WTC11 (cell line): ENCODE measurements around the gene ABCD2. TPM values are rescaled to one million over a fixed set of nuclear protein-coding genes. Genes with fewer than 3 reads are reported as not detected.

Experiments
- ATAC-seq: fragments of 200-7000 bp; cut with Tn5 transposase; 2 replicates; pipeline ENCODE4 v1.10.0; 2021; ENCODE audit warnings: mild to moderate bottlenecking, moderate library complexity
- CTCF ChIA-PET: fragments of 300-600 bp; sonication (Branson Sonifier 250); formaldehyde crosslinking; loops from one replicate; lab custom pipeline; 2021; ENCODE audit warnings: antibody characterized with exemption; lab: Charles Lee
- POLR2A ChIA-PET: fragments of 350-600 bp; sonication (Branson Sonifier 250); formaldehyde crosslinking; loops from one replicate; lab custom pipeline; 2021; ENCODE audit warnings: antibody characterized with exemption; lab: Charles Lee
- DNase-seq: peaks from one replicate; pipeline ENCODE4 v3.0.0; 2021; ENCODE audit warnings: low spot score
- H3K27ac Mint-ChIP-seq: 2 replicates; pipeline ENCODE4 v1.8.0; 2021; ENCODE audit warnings: mixed read lengths
- H3K27me3 Mint-ChIP-seq: 2 replicates; pipeline ENCODE4 v1.8.0; 2021; ENCODE audit warnings: low read depth, mild to moderate bottlenecking, moderate library complexity, mixed read lengths
- H3K36me3 Mint-ChIP-seq: 2 replicates; pipeline ENCODE4 v1.8.0; 2021; ENCODE audit warnings: mixed read lengths
- H3K4me1 Mint-ChIP-seq: 2 replicates; pipeline ENCODE4 v1.8.0; 2022; ENCODE audit warnings: mixed read lengths
- H3K4me3 Mint-ChIP-seq: 2 replicates; pipeline ENCODE4 v1.8.0; 2021; ENCODE audit warnings: mild to moderate bottlenecking, moderate library complexity, mixed read lengths
- H3K9me3 Mint-ChIP-seq: 2 replicates; pipeline ENCODE4 v1.8.0; 2021; ENCODE audit warnings: mixed read lengths
- CREB1 ChIP-seq: sonication (generic); formaldehyde crosslinking; IDR thresholded peaks from 2 replicates; pipeline ENCODE4 v1.8.0; 2023; ENCODE audit warnings: mild to moderate bottlenecking, missing genetic modification reagents
- CREM ChIP-seq: sonication (generic); formaldehyde crosslinking; IDR thresholded peaks from 2 replicates; pipeline ENCODE4 v1.8.1; 2022; ENCODE audit warnings: mild to moderate bottlenecking, missing genetic modification reagents, moderate library complexity
- E2F1 ChIP-seq: sonication (generic); formaldehyde crosslinking; IDR thresholded peaks from 2 replicates; pipeline ENCODE4 v1.8.0; 2022; ENCODE audit warnings: mild to moderate bottlenecking, missing genetic modification reagents
- E2F4 ChIP-seq: sonication (generic); formaldehyde crosslinking; IDR thresholded peaks from 2 replicates; pipeline ENCODE4 v1.8.1; 2022; ENCODE audit warnings: low read depth, mild to moderate bottlenecking, moderate library complexity, missing genetic modification reagents, borderline replicate concordance
- ERG ChIP-seq: fragments of 250-450 bp; sonication (Bioruptor Pico); IDR thresholded peaks from 2 replicates; pipeline ENCODE4 v1.8.0; 2021; ENCODE audit warnings: mild to moderate bottlenecking
- ETV6 ChIP-seq: sonication (generic); formaldehyde crosslinking; IDR thresholded peaks from 2 replicates; pipeline ENCODE4 v1.8.1; 2022; ENCODE audit warnings: mild to moderate bottlenecking, missing genetic modification reagents
- FOXP1 ChIP-seq: sonication (generic); formaldehyde crosslinking; IDR thresholded peaks from 2 replicates; pipeline ENCODE4 v1.8.0; 2022; ENCODE audit warnings: missing genetic modification reagents, mild to moderate bottlenecking, moderate library complexity, borderline replicate concordance
- GABPB1 ChIP-seq: sonication (generic); formaldehyde crosslinking; IDR thresholded peaks from 2 replicates; pipeline ENCODE4 v1.8.1; 2023; ENCODE audit warnings: mild to moderate bottlenecking, missing genetic modification reagents
- HMGXB4 ChIP-seq: sonication (generic); formaldehyde crosslinking; IDR thresholded peaks from 2 replicates; pipeline ENCODE4 v1.8.1; 2023; ENCODE audit warnings: mild to moderate bottlenecking, moderate library complexity, missing genetic modification reagents
- MXD4 ChIP-seq: fragments of 250-450 bp; sonication (Bioruptor Pico); IDR thresholded peaks from 2 replicates; pipeline ENCODE4 v1.8.0; 2021; ENCODE audit warnings: mild to moderate bottlenecking, moderate library complexity, borderline replicate concordance
- MYBL2 ChIP-seq: sonication (generic); formaldehyde crosslinking; IDR thresholded peaks from 2 replicates; pipeline ENCODE4 v1.8.1; 2023; ENCODE audit warnings: mild to moderate bottlenecking, moderate library complexity, missing genetic modification reagents
- RORB ChIP-seq: fragments of 250-450 bp; sonication (Bioruptor Pico); IDR thresholded peaks from 2 replicates; pipeline ENCODE4 v1.9.0; 2021; ENCODE audit warnings: mild to moderate bottlenecking
- TEAD1 ChIP-seq: sonication (generic); formaldehyde crosslinking; IDR thresholded peaks from 2 replicates; pipeline ENCODE4 v1.8.0; 2022; ENCODE audit warnings: mild to moderate bottlenecking, missing genetic modification reagents
- ZMAT4 ChIP-seq: fragments of 250-450 bp; sonication (Bioruptor Pico); IDR thresholded peaks from 2 replicates; pipeline ENCODE4 v1.9.0; 2021; ENCODE audit warnings: mild to moderate bottlenecking
- ZNF232 ChIP-seq: sonication (generic); formaldehyde crosslinking; IDR thresholded peaks from 2 replicates; pipeline ENCODE4 v1.8.0; 2022; ENCODE audit warnings: mild to moderate bottlenecking, missing genetic modification reagents
- ZNF396 ChIP-seq: fragments of 250-450 bp; sonication (Bioruptor Pico); IDR thresholded peaks from 2 replicates; pipeline ENCODE4 v1.8.0; 2021; ENCODE audit warnings: mild to moderate bottlenecking, moderate library complexity, borderline replicate concordance
- ZNF416 ChIP-seq: fragments of 250-450 bp; sonication (Bioruptor Pico); IDR thresholded peaks from 2 replicates; pipeline ENCODE4 v1.9.0; 2021; ENCODE audit warnings: mild to moderate bottlenecking, inconsistent platforms
- ZNF532 ChIP-seq: fragments of 250-450 bp; sonication (Bioruptor Pico); IDR thresholded peaks from 2 replicates; pipeline ENCODE4 v1.9.0; 2021; ENCODE audit warnings: mild to moderate bottlenecking, borderline replicate concordance
- total RNA-seq: library from RNA; stranded (reverse); gene quantifications from 3 replicates; pipeline ENCODE4 v1.2.3, GENCODE V29; 2021

The ABCD2 gene
- total RNA-seq, 1 experiment from 2014 or later, result not detected

GRCh38 chr12:39621670-39622069, 2.1 kb upstream of the ABCD2 start:
- H3K4me3 Mint-ChIP-seq, result no peak overlapping the region
- ATAC-seq (no peak), DNase-seq (no peak)
- ChIA-PET POLR2A (no interaction called here), CTCF (no interaction called here)
- no peak overlapping the region for H3K27ac Mint-ChIP-seq
- TF ChIP-seq TEAD1 (no peak), CREB1 (CRISPR knock-in tag) (no peak), ZMAT4 (no peak), CREM (CRISPR knock-in tag) (no peak), ZNF416 (no peak), E2F4 (CRISPR knock-in tag) (no peak), ETV6 (CRISPR knock-in tag) (no peak), GABPB1 (CRISPR knock-in tag) (no peak), MYBL2 (no peak), ZNF532 (no peak), ZNF232 (CRISPR knock-in tag) (no peak), MXD4 (CRISPR knock-in tag) (no peak), ERG (CRISPR knock-in tag) (no peak)
- no peaks in the 10 kb centered on the region for H3K9me3 Mint-ChIP-seq
- no peaks in the 10 kb centered on the region for H3K36me3 Mint-ChIP-seq
- peaks cover 9% of the 10 kb centered on the region; the same call in 1 of the 2 replicates for H3K4me1 Mint-ChIP-seq
- peaks cover 7% of the 10 kb centered on the region for H3K27me3 Mint-ChIP-seq

GRCh38 chr12:39620659-39621658, 1.4 kb upstream of the ABCD2 start:
- no peaks in the 10 kb centered on the region for H3K9me3 Mint-ChIP-seq
- H3K27me3 Mint-ChIP-seq, result peaks cover 7% of the 10 kb centered on the region
- POLR2A ChIA-PET, result interaction anchor here (0.6 to 0.7 kb wide), 2 partner anchors 24 to 227 kb away, joined by 3 read pairs; no protein-coding TSS in a partner anchor
- H3K4me1 Mint-ChIP-seq, result peaks cover 4% of the 10 kb centered on the region; the same call in 1 of the 2 replicates
- H3K36me3 Mint-ChIP-seq, result no peaks in the 10 kb centered on the region
- no peak overlapping the region for H3K4me3 Mint-ChIP-seq
- CTCF ChIA-PET, result interaction anchor here (0.6 to 1.9 kb wide), 3 partner anchors 71 to 348 kb away, joined by 3 to 7 read pairs (median 5); no protein-coding TSS in a partner anchor
- H3K27ac Mint-ChIP-seq, result no peak overlapping the region
- ATAC-seq (no peak), DNase-seq (no peak)
- TF ChIP-seq ZNF396 (CRISPR knock-in tag) (no peak), FOXP1 (CRISPR knock-in tag) (no peak), ZNF532 (no peak), RORB (CRISPR knock-in tag) (no peak), E2F1 (CRISPR knock-in tag) (no peak), HMGXB4 (CRISPR knock-in tag) (no peak)
